ENCODE results near the gene SLC36A2.
"Not testable (repeated sequence)": the region's sequence is repeated elsewhere in the genome, so short reads cannot be mapped to it uniquely, and the experiment has no call there.

SLC36A2 gene

DNA sequence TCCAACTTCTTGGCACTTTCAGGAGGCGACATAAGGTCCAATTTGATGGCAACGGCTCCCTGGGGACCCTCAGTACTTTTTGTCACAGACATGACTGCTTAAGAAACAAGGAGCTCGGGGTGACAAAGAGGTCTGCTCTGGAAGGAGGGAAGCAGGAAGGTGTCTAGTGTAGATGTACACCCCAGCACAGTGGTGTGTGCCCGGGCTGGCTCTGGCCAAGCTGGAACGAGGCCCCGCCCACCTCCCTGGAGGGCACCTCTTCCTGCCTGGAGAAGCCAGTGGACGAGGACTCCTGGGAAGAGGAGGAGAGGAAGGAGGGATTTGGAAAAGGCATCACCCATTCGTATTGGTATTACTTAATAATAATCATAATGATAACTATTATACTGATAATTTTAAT lies at the start of gene SLC36A2:
Gene SLC36A2 (minus strand): TSS at position 191 of the 400 bp plus-strand sequence. CDS start 99 bp downstream, at position 92.
- DNase-seq, result no peak

- no peak for DNase-seq
These were observed 41.6 kb upstream of the SLC36A2 start for GRCh38 chr5:151388960-151389359.

DNA sequence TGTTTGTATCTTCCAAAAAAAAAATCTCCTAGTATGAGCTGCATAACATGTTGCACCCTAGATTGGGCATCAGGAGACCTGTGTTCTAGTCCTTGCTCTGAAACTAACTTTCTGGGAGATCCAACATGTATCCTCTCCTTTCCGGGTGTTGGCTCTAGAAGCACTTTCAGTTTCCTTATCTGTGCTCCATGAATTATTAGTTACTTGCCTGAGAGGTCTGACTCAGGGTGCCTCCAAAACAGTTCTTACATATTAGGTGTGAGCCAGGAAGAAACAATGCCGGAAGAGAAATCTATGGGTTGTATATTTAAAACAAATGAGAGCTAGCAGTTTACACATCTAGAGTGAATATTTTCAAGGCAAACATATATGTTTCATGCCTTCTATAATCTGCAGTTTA lies 36.7 kb upstream of the SLC36A2 start:
- DNase-seq, result no peak

GRCh38 chr5:151383011-151383410 lies 35.7 kb upstream of the SLC36A2 start:
- no peak for DNase-seq

- no peak for DNase-seq
These were observed 35.2 kb upstream of the SLC36A2 start for GRCh38 chr5:151382576-151382975.

DNA sequence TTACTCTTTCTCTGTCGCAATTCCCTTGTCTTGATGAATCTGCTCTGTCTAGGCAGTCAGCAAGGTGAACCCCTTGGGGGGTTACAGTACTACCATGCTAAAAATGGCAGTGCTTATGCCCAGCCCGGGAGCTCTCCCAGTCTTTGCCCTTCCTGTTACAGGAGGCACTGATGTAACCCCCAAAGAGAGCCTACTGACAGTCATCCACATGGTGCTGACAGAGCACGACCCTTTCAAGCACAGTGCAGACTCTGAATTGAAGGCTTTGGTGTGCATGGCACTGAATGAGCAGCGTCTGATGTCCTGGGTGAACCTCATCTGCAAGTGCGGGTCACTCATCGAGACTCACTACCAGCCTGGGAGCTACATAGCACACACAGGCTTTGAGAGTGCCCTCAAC lies 34.5 kb upstream of the SLC36A2 start:
- DNase-seq, result no peak

- DNase-seq, result no peak
These were observed 31.3 kb upstream of the SLC36A2 start for GRCh38 chr5:151378616-151379015.

DNA sequence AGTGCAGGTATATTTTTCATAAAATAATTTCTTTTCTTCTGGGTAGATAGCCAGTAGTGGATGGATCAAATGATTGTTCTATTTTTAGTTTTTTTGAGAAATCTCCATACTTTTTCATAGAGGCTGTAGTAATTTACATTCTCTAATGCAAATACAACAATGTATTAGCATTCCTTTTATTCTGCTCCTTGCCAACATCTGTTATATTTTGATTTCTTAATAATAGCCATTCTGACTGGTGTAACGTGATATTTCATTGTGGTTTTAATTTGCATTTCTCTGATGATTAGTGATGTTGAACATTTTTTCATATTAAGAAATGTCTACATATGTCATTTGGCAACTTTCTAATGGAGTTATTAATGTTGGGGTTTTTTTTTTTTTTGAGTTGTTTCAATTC lies 27.2 kb upstream of the SLC36A2 start:
- no peak for DNase-seq

DNA sequence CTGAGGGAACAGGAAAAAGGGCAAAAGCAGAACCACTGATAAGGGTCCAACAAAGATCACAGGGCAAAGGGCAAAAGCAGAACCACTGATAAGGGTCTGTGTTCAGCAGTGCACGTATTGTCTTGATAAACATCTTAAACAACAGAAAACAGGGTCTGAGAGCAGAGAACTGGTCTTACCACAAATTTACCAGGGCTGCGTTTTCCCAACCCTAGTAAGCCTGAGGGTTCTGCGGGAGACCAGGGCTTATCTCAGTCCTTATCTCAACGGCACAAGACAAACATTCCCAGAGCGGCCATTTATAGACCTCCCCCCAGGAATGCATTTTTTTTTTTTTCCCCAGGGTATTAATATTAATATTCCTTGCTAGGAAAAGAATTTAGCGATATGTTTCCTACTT lies 19.7 kb upstream of the SLC36A2 start:
- not testable (repeated sequence) for DNase-seq

DNA sequence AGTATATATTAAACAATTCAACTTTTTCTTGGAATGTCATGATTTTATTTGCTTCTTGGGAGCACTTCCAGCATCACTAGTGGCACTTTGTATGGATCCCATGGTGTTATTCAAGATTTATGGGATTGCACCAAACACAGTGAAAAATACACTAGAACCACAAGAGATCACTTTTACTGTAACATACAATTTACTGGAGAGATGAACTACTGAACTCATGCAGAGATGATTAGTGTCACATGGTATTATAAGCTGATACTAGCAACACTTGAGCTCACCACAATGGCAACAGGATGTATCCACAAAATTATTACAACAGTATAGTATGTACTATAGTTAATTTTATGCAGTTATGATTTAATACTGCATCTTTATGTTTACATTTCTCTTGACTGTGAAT lies 16.3 kb upstream of the SLC36A2 start:
- DNase-seq, result no peak

DNA sequence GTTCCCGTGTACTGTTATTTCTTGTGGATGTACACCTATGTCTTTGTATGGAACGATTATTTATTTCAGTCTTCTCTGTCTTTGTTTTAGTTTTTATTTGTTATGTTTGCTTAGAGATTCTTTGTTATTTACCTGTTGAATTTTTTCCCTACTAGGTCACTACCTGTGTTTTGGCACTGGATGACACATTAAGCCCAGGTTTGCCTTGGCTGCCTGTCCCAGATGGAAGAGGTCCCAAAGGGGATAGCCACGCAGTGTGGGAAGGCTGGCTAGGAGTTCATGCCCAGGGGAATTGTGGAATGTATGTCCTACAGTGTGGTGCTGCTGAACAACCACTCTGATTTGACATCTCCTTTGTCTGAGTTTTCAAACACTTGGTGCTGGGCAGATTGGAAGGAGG lies 15.6 kb upstream of the SLC36A2 start:
- DNase-seq, result no peak

DNA sequence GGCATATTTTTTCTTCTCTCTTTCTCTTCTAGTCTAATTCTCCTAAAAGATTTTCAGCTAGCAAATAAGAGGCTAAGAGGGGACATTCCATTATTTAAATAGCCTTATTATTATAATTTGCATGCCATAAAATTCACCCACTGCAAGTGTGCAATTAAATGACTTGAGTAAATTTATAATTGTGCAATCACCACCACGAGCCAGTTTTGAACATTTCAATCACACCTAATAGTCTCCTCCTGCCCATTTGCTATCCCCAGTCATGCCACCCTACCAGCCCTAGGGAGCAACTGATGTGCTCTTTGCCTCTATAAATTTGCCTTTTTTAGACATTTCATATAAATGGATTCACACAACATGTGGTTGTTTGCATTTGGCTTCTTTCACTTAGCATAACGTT lies 12.0 kb upstream of the SLC36A2 start:
- no peak for DNase-seq

- no peak for DNase-seq
These were observed 10.4 kb upstream of the SLC36A2 start for GRCh38 chr5:151357792-151358191.

DNA sequence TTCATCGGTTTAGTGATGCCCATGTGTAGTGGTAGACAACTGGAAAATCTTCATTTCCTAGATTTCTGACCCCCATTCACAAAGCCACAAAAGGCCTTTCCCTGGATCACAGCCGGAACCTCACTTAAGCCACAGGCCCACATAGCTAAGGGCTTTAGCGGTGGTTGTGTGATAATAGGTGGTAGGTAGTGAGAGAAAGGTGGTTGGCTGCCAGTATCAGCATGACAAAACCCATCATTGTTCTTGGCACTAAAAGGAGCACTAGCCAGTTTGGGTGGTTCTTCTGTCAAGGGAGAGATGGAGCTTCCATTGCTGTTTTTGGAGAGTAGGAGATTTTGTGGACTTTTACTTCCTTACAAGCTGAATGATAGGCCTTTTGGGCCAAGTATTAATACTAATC lies 9.7 kb upstream of the SLC36A2 start:
- DNase-seq, result no peak

DNA sequence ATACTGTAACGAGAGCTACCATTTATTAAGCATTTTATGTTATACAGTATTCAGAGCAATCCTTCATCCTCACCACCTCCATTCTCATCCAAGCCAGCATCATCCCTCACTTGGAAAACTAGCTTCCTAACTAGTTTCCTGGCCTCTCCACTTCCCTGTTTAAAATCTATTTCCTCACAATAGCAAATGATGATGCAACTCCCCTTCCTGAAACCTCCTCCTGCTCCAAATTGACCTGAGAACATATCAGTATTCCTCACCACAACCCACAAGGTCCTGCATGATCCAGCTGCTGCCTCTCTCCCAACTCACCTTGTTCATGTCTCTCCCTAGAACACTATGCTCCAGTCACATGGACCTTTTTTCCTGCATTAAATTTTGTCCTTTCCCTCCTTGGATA lies 4.3 kb upstream of the SLC36A2 start:
- no peak for DNase-seq

- DNase-seq, result no peak
These were observed 1.4 kb upstream of the SLC36A2 start for GRCh38 chr5:151348789-151349188.

- DNase-seq, result no peak
These were observed 1.4 kb downstream of the SLC36A2 start for GRCh38 chr5:151345808-151346478.

DNA sequence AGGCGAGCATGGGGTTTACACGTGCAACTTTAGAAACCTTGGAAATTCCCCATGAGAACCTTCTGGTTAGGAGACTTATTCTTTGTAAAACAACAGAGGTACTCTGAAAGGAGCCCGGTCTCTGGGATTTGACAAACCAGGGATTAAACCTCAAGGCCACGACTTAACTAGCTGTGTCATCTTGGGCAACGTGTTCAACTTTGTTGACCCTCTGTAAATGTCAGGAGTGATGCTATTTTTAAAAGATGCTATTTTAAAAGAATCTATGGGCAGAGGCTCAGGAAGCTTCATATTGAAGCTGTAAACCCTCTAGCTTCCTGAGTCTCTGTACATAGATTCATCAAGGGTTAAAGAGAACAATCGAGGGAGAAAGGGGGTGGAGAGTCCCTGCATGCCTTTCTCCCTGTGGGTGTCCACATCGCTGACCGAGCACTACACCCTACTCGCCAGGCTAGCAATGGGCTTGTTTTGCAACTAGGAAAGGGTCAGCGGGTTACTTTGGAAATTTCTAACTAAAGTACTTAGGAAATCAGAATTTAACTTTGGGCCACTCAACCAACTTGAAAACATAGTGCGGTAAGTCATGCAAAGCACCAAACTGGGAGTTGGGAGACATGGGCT lies 2.1 kb downstream of the SLC36A2 start:
- no peak for DNase-seq

GRCh38 chr5:151344088-151344487 lies 3.3 kb downstream of the SLC36A2 start:
- DNase-seq, result no peak

DNA sequence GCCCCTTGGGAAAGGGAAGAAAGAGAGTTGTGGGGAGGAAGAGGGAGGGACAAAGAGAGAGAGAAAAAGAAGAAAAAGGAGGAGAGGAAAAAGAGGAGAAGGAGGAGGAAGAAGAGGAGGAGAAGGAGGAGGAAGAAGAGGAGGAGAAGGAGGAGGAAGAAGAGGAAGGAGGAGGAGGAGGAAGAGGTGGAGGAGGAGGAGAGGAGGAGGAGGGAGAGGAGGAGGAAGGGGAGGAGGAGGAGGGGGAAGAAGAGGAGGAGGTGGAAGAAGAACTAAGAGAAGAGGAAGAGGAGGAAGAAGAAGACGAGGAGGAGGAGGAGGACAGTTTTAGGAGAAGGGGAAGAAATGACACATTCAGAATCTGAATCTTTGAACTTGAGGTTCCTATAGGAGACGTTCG lies 7.4 kb downstream of the SLC36A2 start:
- DNase-seq, result no peak

DNA sequence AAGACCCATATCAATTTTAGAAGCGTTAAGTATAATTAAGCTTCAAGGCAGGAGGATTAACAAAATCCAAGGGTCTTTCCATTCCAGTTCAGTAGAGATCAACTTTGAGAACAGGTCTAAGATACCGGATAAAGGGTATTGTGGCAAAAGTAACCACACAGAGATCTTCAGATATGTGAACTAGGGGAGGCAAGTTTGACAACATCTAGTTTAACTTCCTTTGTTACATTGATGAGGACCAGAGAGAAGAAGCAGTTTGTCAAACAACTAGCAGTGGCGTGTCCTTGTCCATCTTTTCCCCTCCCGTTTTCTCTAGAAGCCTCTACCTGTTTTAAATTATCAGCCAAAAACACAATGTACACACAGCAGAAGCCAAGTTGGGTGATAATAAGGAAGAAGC lies 8.6 kb downstream of the SLC36A2 start:
- no peak for DNase-seq

GRCh38 chr5:151332857-151333256 lies 14.5 kb downstream of the SLC36A2 start:
- DNase-seq, result no peak

GRCh38 chr5:151328734-151329133 lies 18.6 kb downstream of the SLC36A2 start:
- DNase-seq, result no peak

- DNase-seq, result no peak
These were observed 19.8 kb downstream of the SLC36A2 start for GRCh38 chr5:151327585-151327984.

- no peak for DNase-seq
These were observed 21.1 kb downstream of the SLC36A2 start for GRCh38 chr5:151326266-151326665.

Measured in CD4-positive, alpha-beta T cell treated with Interferon alpha-2 for 1 hour (primary cell).